Measurements from ENCODE around the gene KLF15.

DNA sequence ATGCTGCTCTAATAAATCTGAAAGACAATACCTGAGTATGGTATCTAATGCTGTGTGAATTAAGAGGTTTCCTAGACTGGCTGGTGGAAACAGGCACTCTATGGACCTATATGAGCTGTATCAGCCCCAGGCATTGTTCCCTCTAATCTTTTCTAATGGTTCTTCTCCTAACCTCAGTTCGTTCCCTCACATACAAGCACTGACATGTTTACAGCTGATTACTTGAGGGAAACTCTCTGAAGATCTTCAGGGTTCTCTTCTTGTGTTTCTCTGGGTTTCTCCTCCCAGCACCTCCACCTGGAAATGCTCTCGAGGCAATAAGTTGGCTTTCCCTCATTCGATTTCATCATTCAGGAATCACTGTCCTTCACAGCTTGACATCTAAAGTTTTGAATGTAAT is 52.9 kb downstream of the KLF15 start:
- TF ChIP-seq FOS (IDR thresholded peaks at IDR 0.05; ENCODE audit: low read depth, low read length) (no peak), CEBPB (IDR thresholded peaks at IDR 0.05; ENCODE audit: low read depth, low read length) (no peak), POLR2A (IDR thresholded peaks at IDR 0.05; ENCODE audit: low read depth, low read length) (no peak), BHLHE40 (IDR thresholded peaks at IDR 0.05; ENCODE audit: low read depth, low read length) (no peak), RAD21 (IDR thresholded peaks at IDR 0.05; ENCODE audit: low read length) (no peak), SMC3 (IDR thresholded peaks at IDR 0.05; ENCODE audit: low read depth, low read length) (no peak), CHD1 (IDR thresholded peaks at IDR 0.05; ENCODE audit: low read depth, low read length) (no peak), RCOR1 (IDR thresholded peaks at IDR 0.05; ENCODE audit: insufficient replicate concordance, low read length) (no peak)
- TF ChIP-seq, protein P1, sequence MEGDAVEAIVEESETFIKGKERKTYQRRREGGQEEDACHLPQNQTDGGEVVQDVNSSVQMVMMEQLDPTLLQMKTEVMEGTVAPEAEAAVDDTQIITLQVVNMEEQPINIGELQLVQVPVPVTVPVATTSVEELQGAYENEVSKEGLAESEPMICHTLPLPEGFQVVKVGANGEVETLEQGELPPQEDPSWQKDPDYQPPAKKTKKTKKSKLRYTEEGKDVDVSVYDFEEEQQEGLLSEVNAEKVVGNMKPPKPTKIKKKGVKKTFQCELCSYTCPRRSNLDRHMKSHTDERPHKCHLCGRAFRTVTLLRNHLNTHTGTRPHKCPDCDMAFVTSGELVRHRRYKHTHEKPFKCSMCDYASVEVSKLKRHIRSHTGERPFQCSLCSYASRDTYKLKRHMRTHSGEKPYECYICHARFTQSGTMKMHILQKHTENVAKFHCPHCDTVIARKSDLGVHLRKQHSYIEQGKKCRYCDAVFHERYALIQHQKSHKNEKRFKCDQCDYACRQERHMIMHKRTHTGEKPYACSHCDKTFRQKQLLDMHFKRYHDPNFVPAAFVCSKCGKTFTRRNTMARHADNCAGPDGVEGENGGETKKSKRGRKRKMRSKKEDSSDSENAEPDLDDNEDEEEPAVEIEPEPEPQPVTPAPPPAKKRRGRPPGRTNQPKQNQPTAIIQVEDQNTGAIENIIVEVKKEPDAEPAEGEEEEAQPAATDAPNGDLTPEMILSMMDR (conservative IDR thresholded peaks at IDR 0.05; ENCODE audit: low read depth, low read length) = no peak
- TF ChIP-seq, protein P2, sequence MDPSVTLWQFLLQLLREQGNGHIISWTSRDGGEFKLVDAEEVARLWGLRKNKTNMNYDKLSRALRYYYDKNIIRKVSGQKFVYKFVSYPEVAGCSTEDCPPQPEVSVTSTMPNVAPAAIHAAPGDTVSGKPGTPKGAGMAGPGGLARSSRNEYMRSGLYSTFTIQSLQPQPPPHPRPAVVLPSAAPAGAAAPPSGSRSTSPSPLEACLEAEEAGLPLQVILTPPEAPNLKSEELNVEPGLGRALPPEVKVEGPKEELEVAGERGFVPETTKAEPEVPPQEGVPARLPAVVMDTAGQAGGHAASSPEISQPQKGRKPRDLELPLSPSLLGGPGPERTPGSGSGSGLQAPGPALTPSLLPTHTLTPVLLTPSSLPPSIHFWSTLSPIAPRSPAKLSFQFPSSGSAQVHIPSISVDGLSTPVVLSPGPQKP (IDR thresholded peaks at IDR 0.05; ENCODE audit: borderline replicate concordance, low read depth, low read length) = no peak
- TF ChIP-seq, protein P3, sequence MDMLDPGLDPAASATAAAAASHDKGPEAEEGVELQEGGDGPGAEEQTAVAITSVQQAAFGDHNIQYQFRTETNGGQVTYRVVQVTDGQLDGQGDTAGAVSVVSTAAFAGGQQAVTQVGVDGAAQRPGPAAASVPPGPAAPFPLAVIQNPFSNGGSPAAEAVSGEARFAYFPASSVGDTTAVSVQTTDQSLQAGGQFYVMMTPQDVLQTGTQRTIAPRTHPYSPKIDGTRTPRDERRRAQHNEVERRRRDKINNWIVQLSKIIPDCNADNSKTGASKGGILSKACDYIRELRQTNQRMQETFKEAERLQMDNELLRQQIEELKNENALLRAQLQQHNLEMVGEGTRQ (IDR thresholded peaks at IDR 0.05; ENCODE audit: low read depth, low read length) = no peak
